HG03558 (cell line): ENCODE data around the gene GRPEL1.

Experiments
- ATAC-seq: cut with Tn5 transposase; IDR thresholded peaks from one replicate; pipeline ENCODE4 v1.9.1; 2021; ENCODE audit warnings: moderate number of reproducible peaks; ENCODE audit not compliant: unreplicated experiment; ENCODE audit errors: extremely low read depth

Gene GRPEL1

DNA sequence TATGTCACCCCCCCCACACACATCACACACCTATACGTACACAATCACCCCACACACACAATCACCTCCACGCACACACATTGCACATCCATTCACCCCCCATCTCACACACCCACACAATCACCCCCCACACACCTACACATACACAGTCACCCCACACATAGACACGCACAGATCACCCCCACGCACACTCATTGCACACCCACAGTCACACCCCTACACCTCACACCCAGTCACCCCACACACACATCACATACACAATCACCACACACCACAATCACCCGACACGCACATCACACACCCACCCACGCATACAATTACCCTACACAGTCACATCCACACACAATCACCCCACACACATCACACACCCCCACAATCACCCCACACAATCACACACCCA lies 40.6 kb downstream of the GRPEL1 start:
- no peak for ATAC-seq

DNA sequence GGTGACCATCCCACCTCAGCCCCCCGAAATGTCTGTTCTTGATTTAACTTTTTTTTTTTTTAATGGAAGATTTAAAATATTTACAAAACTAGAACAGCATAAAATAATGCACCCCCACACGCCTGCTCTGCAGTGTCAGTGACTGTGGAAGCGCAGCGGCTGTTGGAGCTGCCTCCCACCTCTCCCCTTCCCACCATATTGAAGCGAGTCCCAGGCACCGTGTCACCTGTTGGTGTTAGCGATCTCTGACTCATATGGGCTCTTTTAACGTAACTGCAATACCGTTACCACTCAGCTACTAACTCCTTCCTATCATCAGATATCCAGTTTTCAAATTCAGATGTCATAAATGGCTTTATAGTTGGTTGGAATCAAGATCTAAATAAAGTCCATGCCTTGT lies 41.8 kb downstream of the GRPEL1 start:
- ATAC-seq, result no peak

DNA sequence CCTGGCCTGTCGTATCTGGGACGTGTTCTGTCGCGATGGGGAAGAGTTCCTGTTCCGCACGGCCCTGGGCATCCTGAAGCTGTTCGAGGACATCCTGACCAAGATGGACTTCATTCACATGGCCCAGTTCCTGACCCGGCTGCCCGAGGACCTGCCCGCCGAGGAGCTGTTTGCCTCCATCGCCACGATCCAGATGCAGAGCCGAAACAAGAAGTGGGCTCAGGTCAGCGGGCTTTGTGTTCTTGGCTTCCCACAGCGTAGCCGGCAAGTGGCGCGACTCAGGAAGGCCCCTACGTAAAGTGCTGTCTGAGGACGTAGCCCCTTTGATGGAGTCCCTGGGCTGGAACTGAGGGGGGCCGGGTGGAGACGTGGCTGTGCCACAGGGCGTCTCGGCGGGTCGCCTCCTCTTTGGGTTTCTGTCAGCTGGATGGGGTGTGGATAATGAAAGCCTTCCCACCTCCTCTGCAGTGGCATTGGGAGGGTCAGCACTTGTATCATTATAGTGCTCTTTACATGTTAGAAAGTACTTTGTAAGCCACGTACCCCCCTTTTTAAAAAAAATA lies 42.7 kb downstream of the GRPEL1 start:
- ATAC-seq, result no peak

- no peak for ATAC-seq
Observed at GRCh38 chr4:7024336-7024890, 43.5 kb downstream of the GRPEL1 start.

DNA sequence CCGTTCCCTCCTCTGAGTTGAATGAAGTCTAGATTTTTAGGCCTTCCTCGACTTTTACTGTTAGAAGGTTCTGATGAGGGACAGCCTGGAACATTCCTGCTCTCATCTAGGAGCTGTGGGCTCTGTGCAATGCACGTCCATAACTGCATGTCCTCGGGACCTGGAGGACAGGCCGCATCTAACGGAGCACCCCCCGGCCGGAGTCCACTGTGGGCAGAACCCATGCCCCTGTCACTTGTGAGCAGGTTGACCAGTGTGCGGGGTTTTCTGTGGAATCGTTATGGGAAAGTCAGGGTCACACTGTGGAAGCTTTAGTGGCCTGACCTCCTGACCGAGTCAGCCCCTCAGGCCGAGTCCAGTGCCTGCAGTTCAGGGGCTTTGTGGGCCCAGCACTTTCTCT lies 44.0 kb downstream of the GRPEL1 start:
- no peak for ATAC-seq

GRCh38 chr4:7023486-7023885 lies 44.4 kb downstream of the GRPEL1 start:
- no peak for ATAC-seq

GRCh38 chr4:7021930-7022664 lies 45.8 kb downstream of the GRPEL1 start:
- no peak for ATAC-seq

- no peak for ATAC-seq
Observed at GRCh38 chr4:7021355-7021754, 46.5 kb downstream of the GRPEL1 start.

DNA sequence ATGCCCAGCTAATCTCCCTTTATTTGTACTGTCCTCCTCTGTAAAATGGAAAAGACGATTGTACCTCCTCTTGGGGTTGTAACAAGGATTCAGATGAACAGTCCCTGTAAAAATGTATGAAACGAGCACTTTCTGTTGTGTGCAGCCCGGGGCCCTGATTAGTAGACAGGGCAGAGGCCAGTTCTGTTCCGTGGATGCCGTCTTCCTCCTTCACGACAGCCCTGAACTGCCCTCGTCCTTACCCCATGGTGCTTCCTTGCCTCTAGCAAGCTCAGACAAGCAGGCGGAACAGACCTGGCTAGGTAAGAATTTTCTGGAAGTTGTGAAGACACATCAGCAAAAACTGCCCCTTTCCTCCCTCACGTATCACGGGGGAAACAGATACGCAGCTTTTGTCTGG lies 47.0 kb downstream of the GRPEL1 start:
- no peak for ATAC-seq

DNA sequence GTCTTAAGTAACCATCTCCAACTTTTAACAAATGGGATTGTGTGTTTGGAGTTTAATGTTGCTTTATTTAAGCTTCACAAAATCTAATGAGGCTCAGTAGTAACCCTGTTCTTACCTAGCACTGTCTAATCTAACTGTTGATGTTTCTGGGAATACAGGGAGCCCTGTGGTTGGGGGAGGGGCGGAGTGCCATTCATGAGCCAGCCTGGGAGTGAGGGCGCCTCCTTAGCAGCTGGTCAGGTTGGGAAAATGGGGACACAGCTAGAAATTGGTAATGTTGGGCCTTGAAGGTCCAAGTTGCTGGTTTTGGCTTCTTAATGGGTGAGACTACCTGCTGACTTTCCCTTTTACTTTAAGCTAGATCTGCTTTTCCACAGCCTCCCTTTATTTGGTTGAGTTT lies 47.6 kb downstream of the GRPEL1 start:
- ATAC-seq, result no peak

DNA sequence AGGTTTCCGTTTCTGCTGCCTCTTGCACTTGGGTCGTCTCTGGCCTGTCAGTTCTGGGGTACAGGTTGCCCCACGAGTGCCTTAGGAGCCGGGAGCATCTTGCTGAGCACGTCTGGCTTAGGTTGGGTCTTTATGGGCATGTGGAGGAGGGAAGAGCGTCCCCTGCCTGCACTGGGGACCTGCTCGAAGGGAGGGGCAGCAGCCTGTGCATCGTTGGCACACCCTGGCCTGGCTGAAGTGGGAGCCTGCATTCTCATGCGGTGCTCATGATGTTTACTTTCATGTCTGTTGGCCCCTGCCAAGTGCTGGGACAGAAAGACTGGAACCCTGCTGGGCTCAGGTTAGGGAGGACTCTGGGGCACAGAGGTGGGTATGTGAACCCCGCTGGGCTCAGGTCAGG lies 48.5 kb downstream of the GRPEL1 start:
- no peak for ATAC-seq

DNA sequence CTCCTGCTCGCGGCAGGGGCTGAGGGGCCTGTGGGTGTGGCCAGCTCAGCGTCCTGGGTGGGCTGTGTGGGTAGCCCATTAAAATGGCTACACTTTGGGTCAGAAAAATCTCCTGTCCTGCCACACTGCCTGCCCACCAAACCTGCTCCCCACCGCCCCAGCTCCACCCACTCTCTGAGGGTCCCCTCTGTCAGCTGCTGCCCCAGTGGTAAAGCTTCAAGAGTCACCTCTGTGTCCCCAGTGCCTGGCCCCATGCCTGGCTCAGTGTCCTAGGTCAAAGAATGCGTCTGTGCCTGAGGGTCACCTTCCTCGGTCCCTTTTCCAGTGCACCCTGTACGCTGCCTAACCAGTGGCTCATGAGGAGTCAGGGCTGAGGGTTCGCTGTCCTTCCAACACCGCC lies 49.6 kb downstream of the GRPEL1 start:
- no peak for ATAC-seq

- no peak for ATAC-seq
Observed at GRCh38 chr4:7017446-7018048, 50.3 kb downstream of the GRPEL1 start.

DNA sequence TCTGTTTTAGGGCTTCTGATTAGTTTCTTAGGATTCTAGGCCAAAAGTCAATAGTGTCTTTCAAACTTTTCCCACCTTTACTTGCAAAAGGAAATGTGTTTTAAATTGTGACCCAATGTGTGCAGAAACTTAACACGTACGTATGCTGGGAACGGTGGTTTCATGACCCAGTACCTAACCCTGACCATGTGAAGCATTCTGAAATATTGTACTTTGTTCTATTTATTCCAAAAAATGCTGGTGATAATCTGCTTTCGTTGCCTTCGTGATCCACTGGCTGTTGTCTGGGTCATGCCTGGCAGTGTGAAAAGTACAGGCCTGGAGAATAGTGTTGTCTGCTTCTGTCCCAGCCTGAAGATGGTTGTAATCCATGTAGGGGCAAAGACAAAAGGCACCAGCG lies 51.4 kb downstream of the GRPEL1 start:
- ATAC-seq, result no peak

- ATAC-seq, result no peak
Observed at GRCh38 chr4:7016086-7016485, 51.8 kb downstream of the GRPEL1 start.

GRCh38 chr4:7015383-7016035 lies 52.4 kb downstream of the GRPEL1 start:
- no peak for ATAC-seq

GRCh38 chr4:7014815-7015214 lies 53.0 kb downstream of the GRPEL1 start:
- no peak for ATAC-seq

GRCh38 chr4:7013175-7013574 lies 54.7 kb downstream of the GRPEL1 start:
- ATAC-seq, result no peak

- no peak for ATAC-seq
Observed at GRCh38 chr4:7009564-7009963, 58.3 kb downstream of the GRPEL1 start.
